Skin of body (tissue), 2 donors: ENCODE results near the gene FSD1. TPM values are rescaled to one million over a fixed set of nuclear protein-coding genes. Genes with fewer than 3 reads are reported as not detected.
"Not testable (repeated sequence)": the region's sequence is repeated elsewhere in the genome, so short reads cannot be mapped to it uniquely, and the experiment has no call there.

Experiments
- DNase-seq: peaks from one replicate; lab custom pipeline; 2025; lab: John Stamatoyannopoulos, UW
- total RNA-seq: library from RNA; depleted of rRNA; stranded (reverse); fragments of >200 nt; gene quantifications from one replicate; pipeline ENCODE4 v1.2.3, GENCODE V29; 2014

FSD1 gene
- total RNA-seq, 1 donor from 2014 or later = 0.59 TPM

DNA sequence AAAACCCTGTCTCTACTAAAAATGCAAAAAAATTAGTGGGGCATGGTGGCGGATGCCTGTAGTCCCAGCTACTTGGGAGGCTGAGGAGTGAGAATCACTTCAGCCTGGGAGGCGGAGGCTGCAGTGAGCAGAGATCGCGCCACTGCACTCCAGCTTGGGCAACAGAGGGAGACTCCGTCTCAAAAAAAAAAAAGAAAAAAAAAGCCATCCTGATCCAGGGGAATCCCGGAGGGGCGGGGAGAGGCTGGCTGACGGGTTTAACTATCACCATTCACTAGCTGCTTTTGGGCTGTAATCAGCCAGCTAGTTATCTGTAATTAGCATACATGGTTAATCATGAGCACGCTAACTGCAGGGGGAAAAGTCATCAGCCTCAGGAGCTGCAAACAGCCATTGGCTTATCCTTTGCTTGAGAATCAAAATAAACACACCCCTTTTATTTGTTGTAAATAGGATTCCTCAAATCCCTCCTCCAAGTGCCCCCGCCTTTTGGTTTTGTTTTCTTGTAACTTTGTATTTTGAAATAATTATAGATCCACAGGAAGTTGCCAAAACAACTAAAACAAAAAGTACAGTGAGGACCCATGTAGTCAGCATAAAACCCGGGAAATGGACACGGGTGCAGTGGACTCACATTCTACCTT, 9.6 kb downstream of the FSD1 start:
- DNase-seq = no peak

DNA sequence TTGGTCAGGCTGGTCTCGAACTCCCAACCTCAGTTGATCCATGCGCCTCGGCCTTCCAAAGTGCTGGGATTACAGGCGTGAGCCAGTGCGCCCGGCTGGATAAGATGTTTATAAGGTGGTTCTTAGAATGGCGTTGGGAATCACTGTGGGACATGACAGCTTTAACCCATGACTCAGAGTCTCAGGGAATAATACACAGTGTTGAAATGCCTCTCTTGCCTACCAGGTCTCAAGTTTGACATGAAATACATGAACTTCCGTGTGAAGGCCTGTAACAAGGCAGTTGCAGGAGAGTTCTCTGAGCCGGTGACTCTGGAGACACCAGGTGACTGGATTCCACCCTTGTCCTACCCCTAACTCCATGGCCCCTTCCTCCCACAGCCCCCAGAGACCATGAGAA, 12.6 kb downstream of the FSD1 start:
- DNase-seq = no peak

DNA sequence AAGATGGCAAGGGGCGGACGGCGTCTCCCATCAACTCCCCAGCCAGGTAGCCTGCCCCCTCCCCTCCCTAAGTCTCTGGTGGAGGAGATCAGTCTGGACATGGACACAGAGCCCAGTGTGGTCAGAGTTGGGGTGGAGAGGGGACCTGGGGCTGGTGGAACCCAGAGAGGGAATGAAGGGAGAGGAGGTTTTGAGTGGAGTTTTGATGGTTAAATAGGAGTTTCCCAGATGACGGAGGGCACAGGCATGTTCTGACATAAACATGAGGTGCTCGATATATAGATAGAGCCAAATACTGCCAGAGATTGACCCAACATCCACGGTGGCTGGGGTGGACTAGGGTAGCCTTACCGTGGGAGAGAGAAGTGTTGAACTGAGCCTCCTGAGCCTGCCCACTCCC, 14.1 kb downstream of the FSD1 start:
- DNase-seq = no peak

DNA sequence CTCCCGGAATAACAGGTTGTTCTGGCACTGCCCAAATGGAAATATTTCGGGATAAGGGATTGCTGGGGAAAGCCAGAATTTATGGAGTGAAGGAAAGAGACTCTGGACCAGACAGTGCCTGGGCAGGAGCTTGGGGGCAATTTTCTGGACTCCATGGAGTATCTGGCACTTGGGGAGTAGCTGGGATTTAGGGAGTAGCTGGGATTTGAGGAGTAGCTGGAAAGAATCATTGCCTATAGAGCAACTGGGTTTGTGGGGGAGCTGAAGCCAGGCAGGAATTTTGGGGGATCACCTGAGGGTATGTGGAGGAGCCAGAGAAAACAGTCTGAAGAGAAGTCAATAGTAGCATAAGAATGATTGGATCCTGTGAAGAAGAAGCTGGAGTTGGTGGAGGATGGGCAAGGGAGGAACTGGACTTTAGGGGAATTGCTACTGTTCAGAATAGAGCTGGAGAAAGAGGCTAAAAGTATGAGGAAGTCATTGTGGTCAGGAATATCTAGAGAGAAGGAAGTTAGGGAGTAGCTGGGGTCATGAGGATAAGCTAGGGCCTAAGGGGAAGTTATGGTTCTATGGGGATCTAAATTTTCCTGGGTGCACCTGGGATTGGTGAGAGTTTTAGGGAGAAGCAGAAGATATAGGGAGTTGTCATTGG, 14.8 kb downstream of the FSD1 start:
- no peak for DNase-seq

DNA sequence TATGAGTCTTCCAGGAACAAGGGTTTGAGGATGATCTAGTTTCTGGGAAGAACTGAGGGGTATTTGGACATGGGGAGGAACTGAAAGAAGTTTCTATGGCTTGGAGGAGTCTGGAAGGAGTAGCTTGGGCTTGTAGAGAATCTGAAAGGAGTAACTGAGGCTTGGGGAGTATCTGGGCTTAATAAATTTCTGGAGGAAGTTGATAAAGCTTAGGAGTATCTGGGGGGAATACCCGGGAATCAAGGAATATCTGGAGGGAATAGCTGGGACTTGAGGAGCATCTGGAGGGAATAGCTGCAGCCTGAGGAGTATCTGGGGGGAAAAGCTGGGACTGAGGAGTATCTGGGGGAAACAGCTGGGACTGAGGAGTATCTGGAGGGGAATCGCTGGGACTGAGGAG, 16.0 kb downstream of the FSD1 start:
- no peak for DNase-seq

DNA sequence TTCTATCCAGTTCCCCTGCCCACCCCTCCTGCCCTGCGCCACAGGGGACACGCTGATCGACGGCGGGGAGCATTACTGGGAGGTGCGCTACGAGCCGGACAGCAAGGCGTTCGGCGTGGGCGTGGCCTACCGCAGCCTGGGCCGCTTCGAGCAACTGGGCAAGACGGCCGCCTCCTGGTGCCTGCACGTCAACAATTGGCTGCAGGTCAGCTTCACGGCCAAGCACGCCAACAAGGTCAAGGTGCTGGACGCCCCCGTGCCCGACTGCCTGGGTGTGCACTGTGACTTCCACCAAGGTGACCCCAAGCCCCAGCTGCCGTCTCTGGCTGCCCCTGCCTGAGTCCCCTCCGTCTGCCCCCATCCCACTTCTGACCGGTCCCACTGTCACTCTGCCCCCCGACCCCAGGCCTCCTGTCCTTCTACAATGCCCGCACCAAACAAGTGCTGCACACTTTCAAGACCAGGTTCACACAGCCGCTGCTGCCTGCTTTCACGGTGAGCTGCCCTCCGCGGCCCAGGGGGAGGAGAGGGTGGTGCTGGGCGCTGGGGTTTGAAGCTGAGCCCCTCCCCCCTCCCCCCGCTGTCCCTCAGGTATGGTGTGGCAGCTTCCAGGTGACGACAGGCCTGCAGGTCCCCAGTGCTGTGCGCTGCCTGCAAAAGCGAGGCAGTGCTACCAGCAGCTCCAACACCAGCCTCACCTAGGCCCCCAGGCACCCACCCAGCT, 18.7 kb downstream of the FSD1 start:
- DNase-seq = no peak

DNA sequence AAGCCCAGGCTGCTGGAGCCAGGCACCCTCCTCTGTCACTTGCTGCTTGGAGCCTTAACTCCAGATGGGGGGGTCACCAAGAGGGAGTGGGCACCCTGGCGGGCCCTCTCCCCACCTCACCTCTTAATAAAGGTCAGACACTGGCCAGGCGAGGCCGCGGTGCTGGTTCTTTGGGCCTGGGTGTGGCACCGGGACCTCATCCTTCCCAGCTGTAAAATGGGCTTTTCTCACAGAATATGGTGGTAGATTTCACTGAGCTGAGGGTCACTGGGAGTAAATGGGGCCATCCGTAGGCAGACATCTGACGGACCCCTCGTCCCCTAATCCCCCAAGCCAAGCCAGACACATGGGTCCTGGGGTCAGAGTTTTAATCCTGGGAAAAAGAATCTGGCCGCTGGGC, 19.3 kb downstream of the FSD1 start:
- DNase-seq = no peak

DNA sequence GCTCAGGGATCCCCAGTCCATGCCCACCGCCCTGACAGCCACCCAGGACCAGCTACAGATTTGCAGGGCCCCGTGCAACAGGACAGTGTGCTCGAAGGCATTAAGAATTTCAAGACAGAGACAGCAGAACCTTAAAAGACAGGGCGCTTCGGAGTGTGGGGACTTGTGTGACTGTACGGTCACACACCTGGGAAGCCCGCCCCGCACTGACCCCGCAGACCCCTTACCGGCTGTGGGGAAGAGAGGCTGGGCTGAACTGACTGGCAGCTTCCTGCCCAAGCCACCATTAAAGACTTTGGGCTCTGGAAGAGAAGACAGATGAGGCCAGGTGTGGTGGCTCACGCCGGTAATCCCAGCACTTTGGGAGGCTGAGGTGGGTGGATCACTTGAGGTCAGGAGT, 19.8 kb downstream of the FSD1 start:
- no peak for DNase-seq

DNA sequence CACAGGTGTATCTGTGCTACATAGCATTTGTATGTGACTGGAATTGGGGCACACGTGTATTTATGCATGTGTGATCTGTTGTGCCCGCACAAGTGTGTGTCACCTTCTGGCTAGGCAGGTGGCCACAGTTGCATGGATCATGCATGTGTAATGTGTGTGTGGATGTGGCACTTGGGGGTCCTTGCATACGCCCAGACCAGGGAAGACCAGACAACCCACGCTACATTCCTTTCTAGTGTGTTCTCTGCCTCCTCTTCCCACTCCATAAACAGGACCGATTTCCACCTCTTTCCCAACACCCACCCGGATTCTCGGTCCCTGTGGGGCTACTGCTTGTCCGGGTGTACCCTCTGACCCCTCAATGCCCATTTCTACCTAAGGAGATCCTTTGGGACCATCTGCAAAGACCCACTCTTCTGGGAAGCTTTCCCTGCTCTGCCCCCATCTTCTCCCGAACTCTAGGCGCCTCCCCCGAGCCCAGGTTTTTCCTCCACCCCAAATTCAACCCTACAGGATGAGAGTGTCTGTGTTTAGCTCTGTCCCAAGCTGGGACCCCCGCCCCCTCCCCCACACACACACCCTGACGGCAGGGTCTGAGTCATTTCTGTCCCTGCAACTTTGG, 21.9 kb downstream of the FSD1 start:
- no peak for DNase-seq

DNA sequence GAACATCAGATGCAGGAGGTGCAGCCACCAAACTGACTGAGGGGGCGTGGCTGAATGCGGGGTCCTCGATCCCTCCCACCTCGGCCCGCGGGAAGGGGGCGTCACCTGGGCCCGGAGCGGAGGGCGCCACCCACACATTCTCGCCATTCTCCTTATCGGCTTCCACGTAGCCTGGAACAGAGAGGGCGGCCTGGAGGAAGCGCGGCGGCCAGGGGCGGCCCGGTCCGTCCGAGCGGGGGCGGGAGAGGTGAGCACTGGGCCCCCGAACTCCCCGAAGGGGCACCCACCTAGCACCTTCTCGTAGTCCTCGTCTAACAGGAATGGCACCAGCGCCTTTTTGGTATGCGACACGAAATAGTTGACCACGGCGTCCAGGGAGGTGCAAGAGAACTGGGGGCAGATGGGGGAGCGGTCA, 22.4 kb downstream of the FSD1 start:
- DNase-seq = no peak

DNA sequence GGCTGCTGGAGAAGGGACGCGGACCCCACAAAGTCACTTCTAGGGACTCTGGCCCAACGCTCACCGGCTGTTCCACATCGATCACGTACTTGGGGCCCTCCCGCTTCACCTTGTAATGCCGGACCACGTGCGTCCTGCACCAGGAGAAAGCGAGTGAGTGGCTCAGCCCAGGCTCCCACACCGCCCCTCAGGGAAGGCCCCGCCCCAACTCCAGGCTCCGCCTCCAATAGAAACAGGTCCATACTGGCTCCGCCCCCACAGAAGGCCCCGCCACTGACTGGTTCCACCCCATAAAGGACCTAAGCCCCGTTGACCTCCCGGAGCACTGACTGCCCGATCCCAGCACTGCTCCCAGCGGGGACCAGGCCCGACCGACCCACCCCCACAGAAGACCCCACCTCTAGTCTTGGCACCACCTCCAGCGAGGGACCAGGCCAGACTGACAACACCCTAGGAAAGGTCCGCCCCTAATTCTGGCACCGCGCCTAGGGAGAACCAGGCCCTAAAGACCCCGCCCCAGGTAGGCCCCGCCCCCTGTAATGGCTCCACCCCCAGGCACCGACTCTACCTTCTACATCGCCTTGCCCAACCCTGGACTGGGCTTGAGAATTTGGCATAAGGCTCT, 23.0 kb downstream of the FSD1 start:
- DNase-seq = no peak

DNA sequence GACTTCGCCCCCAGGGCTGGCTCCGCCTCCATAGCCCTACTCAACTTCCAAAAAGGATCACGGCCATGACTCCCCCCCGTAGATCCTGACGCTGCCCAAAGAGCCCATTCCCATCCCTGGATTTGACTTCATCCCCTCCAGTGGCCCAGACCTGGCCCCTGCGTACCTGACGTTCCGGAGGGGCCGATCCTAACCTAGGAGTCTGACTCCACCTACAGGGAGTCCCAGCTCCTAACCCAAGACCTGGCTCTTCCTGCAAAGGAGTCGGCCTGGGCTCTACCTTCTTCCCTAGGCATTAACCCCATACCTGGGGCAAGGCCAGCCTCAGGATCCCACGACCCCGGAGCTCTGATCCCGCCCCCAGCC, 23.5 kb downstream of the FSD1 start:
- no peak for DNase-seq

DNA sequence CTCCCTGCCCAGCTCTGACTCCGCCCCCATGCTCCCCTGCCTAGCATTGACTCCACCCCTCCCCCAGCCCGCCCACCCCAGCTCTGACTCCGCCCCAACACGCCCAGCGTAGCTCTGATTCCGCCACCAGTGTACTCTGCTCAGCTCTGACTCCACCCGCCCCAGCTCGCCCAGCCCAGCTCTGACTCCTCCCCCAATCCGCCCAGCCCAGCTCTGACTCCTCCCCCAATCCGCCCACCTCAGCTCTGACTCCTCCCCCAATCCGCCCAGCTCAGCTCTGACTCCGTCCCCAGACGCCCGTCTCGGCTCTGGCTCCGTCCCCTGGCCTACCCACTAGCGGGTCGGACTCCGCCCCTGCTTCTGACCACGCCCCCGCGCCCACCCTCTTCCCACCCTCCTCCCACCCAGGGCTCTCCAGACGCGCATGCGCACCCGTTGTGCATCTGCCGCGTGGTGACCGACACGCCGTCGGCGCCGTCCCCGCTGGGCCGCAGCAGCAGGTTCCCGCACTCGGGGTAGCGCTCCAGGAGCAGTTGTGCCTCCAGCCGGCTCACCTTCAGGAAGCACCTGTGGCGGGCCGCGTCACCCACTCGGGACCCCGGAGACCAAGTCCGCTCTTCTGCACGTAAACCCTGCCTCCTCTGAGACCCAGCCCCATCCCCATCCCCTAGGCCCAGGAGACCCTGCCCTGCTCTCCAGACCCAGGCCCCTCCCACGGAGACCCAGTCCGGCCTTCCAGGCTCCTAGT, 24.0 kb downstream of the FSD1 start:
- DNase-seq = peak; percentile 96

DNA sequence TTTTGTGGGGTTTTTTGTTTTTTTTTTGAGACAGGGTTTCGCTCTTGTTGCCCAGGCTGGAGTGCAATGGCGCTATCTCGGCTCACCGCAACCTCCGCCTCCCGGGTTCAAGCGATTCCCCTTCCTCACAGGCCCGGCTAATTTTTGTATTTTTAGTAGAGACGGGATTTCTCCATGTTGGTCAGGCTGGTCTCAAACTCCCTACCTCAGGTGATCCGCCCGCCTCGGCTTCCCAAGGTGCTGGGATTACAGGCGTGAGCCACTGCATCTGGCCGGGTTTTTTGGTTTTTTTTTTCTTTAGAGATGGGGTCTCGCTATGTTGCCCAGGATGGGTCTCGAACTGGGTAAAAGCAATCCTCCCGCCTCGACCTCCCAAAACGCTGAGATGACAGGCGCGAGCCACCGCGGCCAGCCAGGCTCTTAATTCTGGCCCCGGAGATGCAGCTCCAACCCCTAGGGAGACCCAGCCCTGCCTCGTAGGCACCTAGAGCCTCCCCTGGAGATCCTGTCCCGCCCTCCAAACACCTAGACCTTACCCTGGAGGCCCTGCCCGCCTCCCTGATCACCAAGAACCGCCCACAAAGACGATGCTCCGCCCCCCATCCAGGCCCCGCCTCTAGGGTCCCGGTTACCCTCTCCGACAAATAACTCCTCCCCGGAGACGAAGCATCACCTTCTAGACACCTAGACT, 24.7 kb downstream of the FSD1 start:
- not testable (repeated sequence) for DNase-seq

DNA sequence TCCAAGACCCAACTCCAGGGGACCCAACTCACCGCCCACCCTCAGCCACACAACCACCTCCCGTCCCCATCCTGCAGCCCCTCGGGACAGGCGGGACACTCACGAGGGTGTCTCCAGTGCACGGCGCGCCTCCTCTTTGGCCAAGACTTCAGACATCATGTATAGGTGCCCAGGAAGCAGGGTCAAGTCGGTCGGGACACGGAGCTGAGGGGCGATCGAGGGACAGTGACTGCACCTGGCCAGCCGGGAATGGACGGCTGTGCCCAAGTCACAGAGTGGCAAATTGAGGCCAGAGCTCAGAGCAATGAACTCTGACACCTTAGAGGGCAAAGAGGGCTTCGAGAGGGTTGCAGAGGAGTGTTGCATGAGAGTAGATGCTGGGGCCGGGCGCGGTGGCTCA, 25.5 kb downstream of the FSD1 start:
- DNase-seq = no peak

DNA sequence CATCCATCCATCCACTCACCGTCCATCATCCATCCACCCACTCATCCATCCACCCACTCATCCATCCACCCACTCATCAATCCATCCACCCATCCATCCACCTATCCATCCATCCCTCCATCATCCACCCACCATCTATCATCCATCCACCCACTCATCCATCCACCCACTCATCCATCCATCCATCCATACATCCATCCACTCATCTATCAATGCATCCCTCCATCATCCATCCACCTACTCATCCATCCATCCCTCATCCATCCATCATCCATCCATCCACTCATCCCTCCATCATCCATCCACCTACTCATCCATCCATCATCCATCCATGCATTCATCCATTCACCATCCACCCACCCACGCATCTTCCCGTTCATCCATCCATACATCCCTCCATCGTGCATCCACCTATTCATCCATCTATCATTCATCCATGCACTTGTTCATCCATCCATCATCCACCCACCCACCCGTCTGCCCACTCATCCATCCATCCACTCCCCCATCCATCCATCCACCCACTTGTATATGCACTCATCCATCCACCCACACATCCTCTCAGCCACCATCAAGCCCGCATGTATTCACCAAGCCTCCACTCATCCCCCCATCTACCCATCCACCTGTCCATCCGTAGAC, 30.7 kb downstream of the FSD1 start:
- no peak for DNase-seq

DNA sequence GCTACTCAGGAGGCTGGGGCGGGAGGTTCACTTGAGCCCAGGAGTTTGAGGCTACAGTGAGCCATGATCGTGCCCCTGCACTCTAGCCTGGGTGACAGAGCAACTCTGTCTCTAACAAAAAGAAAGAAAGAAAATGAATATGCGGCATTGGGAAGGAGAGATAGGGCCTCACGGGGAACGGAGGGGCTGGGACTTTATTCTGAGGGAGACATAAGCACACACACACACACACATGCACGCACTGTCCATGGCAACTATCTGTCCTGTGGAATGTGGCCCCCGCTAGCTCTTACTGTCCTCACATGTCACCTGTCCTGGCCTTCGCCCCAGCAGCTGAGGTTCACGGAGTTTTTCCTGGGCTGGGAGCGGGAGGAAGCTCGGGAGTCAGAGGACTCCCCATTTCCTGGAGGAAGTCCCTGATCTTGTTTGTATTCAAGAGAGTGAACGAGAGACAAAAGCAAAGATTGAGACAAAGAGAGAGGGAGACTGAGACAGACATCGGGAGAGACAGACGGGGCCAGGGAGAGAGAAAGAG, 33.6 kb downstream of the FSD1 start:
- no peak for DNase-seq

DNA sequence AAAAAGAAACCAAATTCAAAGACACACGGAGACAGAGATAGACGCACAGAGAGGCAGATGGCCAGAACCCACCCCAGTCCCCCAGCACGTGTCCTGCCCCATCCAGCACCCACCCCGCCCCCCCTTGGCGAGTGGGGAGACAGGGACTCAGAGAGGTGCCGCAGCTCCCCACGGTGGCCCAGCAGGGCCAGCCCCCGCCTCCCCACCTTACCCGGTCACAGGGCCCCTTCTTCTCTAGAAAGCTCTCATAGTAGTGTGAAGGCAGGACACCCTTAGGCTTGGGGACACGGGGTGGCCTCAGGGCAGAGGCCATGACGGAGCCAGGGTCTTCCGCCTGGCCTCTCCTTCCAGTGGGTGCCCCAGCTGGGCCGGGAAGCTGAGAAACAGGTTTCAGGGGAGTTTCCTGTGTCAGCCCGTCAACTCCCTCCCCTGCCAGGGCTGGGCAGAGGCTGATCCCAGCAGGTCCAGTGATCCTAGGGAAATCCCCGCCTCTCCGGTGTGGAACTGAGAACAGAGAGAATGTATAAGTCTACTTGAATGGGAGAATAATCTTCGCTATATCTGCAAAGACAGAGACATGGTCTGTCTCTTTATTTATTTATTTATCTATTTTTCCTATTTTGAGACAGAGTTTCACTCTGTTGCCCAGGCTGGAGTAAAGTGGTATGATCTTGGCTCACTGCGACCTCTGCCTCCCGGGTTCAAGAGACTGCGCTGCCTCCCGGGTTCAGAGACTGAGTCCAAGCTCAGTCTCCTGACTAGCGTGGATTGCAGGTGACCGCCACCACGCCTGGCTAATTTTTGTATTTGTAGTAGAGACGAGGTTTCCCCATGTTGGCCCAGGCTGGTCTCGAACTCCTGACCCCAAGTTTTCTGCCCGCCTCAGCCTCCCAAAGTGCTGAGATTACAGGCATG, 34.3 kb downstream of the FSD1 start, which contains the start of gene STAP2:
STAP2 (minus strand) TSS at position 387 of the 915 bp plus-strand sequence; CDS start at position 313, 74 bp downstream.
- no peak for DNase-seq

DNA sequence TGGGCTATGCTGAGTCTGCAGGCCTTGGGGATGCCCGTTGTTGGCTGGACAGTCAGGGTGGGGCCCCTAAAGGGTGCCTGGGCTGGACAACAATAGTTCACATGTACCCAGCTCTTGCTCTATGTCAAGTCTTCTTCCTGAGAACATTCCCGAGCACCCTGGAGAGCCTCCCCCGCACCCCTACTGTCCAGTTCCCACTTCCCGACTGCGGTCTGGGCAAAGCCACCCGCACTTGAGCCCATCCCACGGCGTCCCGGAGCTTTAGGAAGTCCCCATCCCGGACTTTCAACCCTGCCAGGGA, 37.9 kb downstream of the FSD1 start:
- no peak for DNase-seq
